RWPE1 (cell line): ENCODE measurements around the gene TMEM201.
A peak's percentile ranks its signal among the peaks of the same experiment; 100 is the strongest.

Source experiments
- CTCF ChIA-PET: fragments of 350-600 bp; sonication (Branson Sonifier 250); formaldehyde crosslinking; extraction: SDS; loops from one replicate; lab custom pipeline; 2021; lab: Yijun Ruan, JAX
- POLR2A ChIA-PET: fragments of 400-600 bp; formaldehyde crosslinking; extraction: SDS; loops from one replicate; lab custom pipeline; 2020; ENCODE audit warnings: antibody characterized with exemption; ENCODE audit not compliant: low non-redundant PET; lab: Yijun Ruan, JAX
- DNase-seq: peaks from one replicate; pipeline ENCODE4 v3.0.0; 2012; ENCODE audit warnings: low spot score
- H3K27ac ChIP-seq: fragments of 450-650 bp; 2 replicates; pipeline ENCODE4 v1.5.1; 2017
- TF ChIP-seq, protein P1 (sequence below): fragments of 450-650 bp; conservative IDR thresholded peaks from 2 replicates; pipeline ENCODE4 v1.5.1; 2017; ENCODE audit warnings: low read depth, mild to moderate bottlenecking

Gene TMEM201

DNA sequence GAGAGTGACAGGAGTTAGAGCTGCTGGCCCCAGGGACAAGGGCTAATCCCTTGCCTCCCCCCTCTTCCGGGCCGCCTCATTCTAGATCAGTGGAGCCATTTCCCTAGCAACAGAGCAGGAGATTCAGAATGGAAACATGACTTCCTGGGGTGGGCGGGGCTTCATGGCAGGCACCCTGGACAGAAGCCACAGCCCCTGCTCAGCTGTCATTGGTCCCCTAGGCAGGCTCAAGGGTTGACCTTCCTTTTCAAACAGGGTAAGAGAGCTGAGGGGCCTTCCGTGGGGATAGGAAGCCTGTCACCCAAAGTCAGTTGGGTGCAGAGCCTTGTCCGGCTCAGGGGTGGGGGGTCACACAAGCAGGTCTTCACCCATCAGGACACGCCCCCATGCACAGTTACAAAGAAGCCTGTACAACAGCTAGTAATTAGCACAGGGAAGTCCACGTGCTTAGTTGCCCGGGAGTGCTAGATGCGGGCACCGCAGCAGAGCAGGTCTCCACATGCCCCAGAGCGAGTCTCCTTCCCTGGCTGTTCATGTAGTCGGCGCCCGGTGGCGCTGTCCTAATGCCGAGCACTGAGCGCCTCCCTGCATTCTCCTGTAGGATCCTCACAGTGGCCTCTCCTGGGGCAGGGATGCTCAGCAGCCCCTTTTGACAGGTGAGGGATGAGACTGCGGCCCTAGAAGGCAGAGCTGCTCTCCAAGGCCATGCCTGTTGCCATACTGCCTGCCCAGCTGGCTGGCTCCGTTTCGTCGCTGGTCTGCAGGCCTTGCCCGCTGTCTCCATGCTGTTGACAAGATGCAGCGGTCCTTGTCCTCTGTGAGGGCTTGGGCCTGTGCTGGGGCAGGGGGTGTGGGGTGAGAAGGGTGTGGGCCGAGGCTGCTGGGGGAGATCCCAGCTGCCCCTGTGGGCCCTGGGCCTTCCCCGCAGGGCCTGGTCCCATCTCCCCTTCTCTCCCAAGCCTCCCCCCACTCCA, 5.1 kb downstream of the TMEM201 start:
- CTCF ChIA-PET = interaction anchor here (0.5 to 1.7 kb wide), 14 partner anchors 14 to 1744 kb away, joined by 3 to 12 read pairs (median 3); no protein-coding TSS in a partner anchor
- peak overlapping the region; percentile 83 for H3K27ac ChIP-seq
- POLR2A ChIA-PET = interaction anchor here (0.6 kb wide), 1 partner anchor 1963 kb away, joined by 3 read pairs; no protein-coding TSS in a partner anchor
- TF ChIP-seq, protein P1, sequence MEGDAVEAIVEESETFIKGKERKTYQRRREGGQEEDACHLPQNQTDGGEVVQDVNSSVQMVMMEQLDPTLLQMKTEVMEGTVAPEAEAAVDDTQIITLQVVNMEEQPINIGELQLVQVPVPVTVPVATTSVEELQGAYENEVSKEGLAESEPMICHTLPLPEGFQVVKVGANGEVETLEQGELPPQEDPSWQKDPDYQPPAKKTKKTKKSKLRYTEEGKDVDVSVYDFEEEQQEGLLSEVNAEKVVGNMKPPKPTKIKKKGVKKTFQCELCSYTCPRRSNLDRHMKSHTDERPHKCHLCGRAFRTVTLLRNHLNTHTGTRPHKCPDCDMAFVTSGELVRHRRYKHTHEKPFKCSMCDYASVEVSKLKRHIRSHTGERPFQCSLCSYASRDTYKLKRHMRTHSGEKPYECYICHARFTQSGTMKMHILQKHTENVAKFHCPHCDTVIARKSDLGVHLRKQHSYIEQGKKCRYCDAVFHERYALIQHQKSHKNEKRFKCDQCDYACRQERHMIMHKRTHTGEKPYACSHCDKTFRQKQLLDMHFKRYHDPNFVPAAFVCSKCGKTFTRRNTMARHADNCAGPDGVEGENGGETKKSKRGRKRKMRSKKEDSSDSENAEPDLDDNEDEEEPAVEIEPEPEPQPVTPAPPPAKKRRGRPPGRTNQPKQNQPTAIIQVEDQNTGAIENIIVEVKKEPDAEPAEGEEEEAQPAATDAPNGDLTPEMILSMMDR = peak; percentile 65
- peak; percentile 75 for DNase-seq

DNA sequence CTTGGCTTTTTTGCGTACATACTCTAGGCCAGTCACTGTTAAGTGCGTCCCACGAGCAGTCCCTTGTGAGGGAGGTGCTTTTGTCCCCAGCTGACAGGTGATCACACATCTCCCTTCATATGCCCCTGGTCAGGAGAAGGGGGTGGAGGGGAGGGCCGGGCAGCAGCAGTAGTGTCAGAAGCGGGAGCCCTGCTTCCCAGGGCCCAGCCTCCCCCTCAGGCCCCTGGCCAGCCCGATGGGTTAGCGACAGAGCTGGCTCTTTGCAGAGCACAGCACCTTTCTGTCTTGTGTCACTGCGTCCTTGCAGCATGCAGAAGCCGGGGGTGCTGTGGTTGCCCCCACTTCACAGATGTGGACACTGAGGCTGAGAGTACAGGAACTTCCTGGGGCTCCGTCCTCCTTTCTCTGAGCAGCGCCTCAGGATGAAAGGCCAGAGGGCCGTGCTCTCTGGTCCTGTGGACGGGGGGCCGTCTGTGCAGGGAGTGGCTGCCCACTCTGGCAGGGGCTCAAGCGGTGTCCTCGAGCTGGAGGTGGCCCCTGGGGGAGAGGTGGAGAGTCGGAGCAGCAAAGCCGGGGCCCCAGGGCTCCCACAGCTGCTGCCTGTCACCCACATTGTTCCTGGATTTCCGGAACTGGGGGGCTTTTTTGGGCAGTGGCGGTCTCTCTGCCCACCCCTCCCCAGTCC, 5.9 kb downstream of the TMEM201 start:
- TF ChIP-seq, protein P1 = no peak
- peak overlapping the region; percentile 83 for H3K27ac ChIP-seq
- POLR2A ChIA-PET = interaction anchor here (0.5 kb wide), 1 partner anchor 343 kb away, joined by 8 read pairs; no protein-coding TSS in a partner anchor
- CTCF ChIA-PET = interaction anchor here (0.5 to 1.7 kb wide), 10 partner anchors 20 to 1743 kb away, joined by 3 to 12 read pairs (median 3); no protein-coding TSS in a partner anchor
- no peak for DNase-seq

DNA sequence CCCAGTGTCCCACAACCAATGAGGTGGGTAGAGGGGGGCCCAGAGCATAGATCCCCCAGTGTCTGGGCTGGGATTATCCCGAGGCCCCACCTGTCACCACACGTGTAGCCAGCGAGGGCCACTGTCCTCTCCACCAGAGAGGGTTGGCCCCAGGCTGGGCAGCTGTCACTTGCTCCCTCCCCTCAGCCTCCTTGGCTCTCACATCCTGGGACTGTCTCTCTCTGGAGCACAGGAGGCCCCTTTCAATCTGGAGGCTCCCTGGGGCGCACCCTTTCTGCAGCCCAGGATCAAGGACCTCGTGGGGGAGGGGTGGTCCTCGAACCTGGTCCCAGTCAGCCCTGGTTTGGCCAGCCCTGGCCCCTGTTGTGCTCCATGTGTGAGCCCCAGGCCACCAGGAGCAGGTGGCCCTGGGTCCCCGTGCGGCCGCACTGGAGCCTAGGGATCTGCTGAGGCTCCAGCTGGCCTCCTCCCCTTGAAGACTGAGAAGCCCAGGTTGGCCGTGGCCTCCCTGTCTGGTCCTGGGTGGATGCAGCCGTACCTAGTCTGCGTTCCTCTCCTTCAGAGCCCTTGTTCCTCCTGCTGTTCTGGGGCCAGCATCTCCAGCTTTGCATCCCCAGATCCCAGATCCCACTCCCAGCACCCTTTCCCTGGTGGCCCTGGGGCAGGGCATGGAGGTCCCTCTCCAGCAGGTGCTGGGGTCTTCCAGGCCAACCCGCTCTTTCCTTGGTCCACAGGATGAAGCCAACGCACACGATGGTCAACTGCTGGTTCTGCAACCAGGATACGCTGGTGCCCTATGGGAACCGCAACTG, 6.7 kb downstream of the TMEM201 start:
- TF ChIP-seq, protein P1 = no peak
- no peak for DNase-seq
- H3K27ac ChIP-seq = peak overlapping the region; percentile 83
- ChIA-PET CTCF (no interaction called here), POLR2A (no interaction called here)

DNA sequence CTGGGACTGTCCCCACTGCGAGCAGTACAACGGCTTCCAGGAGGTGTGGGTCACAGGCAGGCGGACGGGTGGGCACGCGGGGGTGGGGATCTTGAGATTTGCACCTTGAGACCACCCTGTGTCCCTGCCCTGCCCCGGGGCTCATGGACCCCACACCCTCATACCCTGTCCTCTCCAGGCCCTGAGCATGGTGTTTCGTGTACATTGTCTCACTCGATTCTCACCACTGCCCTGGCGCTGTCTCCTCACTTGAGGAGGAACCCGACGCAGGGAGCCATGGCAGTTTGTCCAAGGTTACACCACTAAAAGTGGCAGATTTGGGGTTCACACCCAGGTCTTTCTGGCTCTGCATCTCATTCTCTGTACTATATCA, 7.2 kb downstream of the TMEM201 start:
- no peak for DNase-seq
- TF ChIP-seq, protein P1 = no peak
- POLR2A ChIA-PET = no interaction called here
- CTCF ChIA-PET = no interaction called here
- peak overlapping the region; percentile 83 for H3K27ac ChIP-seq

DNA sequence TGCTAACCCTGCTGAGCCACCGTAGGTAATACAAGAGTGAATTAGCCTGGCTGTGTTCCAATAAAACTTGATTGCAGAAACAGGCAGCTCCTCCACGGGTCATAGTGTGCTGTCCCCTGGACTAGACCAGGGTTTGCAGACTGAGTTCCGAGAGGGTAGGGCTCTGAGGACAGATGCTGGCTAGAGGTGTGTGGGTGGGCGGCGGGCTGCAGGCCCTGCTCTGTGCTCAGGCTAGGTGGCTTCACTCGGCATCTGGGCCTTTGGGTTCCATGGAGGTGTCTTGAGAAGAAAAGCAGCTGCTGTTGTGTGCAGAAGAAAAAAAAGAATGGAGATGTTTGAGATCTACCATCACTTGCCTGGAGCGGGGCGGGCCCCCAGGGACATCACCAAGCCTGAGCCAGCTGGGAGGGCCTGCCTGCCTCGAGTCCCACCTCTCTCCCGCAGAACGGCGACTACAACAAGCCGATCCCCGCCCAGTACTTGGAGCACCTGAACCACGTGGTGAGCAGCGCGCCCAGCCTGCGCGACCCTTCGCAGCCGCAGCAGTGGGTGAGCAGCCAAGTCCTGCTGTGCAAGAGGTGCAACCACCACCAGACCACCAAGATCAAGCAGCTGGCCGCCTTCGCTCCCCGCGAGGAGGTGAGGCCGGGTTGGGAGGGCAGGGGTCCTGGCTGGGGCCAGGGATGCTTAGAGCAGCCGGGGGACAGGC, 7.9 kb downstream of the TMEM201 start:
- POLR2A ChIA-PET = no interaction called here
- CTCF ChIA-PET = no interaction called here
- H3K27ac ChIP-seq = peak overlapping the region; percentile 83
- DNase-seq = no peak
- TF ChIP-seq, protein P1 = no peak
